ENCODE results near the gene ITIH5. TPM values are rescaled to one million over a fixed set of nuclear protein-coding genes. Genes with fewer than 3 reads are reported as not detected.
A peak's percentile ranks its signal among the peaks of the same experiment; 100 is the strongest.

The ITIH5 gene
- total and polyA plus RNA-seq, 2 donors from 2014 or later = 13.1 to 23.3 TPM

DNA sequence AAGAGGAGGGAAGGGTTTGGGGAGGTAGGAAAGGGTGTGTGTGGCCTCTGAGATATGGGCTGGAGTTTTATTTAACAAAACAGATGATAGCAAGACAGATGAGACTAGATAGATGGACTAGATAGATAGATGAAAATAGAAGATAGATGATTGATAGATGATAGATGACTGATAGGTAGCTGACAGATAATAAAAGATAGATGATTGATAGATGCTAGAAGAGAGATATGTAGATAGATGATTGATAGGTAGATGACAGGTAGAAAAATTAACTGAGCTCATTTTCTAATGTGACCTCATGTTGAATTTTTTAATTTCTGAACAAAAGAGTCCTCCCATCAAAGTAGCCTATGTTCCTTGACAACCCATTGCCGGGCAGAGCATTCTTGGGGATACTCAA, 139.3 kb downstream of the ITIH5 start:
- TF ChIP-seq CTCF (IDR thresholded peaks at IDR 0.05; ENCODE audit: borderline replicate concordance, extremely low read depth, insufficient read depth) = no peak
- DNase-seq (no peak), FAIRE-seq (no peak)
- no peaks in the 10 kb centered on the region for H3K36me3 ChIP-seq (ENCODE audit: control insufficient read depth in 2 of 3, insufficient read depth in 3 of 3, low read length in 3 of 3)
- no peaks in the 10 kb centered on the region for H3K9me3 ChIP-seq (ENCODE audit: control insufficient read depth in 2 of 3, insufficient read depth in 1 of 3, low read length in 3 of 3)
- H3K4me3 ChIP-seq (ENCODE audit: low read length in 3 of 3) = no peak overlapping the region
- no peaks in the 10 kb centered on the region for H3K4me1 ChIP-seq (ENCODE audit: control insufficient read depth in 2 of 3, insufficient read depth in 2 of 3, low read depth in 1 of 3, low read length in 3 of 3)
- intact Hi-C loops (cut with DNase I) = loop anchor here (5.0 kb wide), 1 partner anchor 160 kb away; no protein-coding TSS in a partner anchor
- H3K9ac ChIP-seq (ENCODE audit: low read length in 3 of 3) = no peak overlapping the region
- H3K27me3 ChIP-seq (ENCODE audit: control insufficient read depth, insufficient read depth, low read length) = peaks cover 7% of the 10 kb centered on the region
- no peak overlapping the region for H3K27ac ChIP-seq (ENCODE audit: low read depth in 2 of 2, low read length in 2 of 2)

DNA sequence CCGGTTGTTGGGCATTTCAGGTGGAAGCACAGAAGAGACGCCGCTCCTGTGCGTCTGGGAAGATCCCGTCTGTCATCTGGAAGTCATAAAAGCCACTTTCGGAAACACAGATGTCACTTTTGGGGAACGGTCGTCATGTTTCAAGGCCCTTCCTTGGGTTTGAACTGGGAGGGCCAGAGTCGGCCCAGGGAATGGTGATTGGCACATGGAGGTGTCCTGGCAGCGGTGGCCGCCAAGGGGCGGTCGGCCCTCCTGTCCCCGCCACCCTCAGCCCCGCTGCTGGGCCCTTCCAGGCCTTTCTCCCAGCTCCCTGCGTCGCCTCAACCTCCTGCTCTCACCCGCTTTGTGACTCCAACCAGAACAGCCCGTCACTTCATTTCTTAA, 140.8 kb downstream of the ITIH5 start:
- FAIRE-seq (no peak), DNase-seq (no peak)
- intact Hi-C loops (cut with DNase I) = loop anchor here (5.0 kb wide), 1 partner anchor 161 kb away; no protein-coding TSS in a partner anchor
- no peak for TF ChIP-seq CTCF (IDR thresholded peaks at IDR 0.05; ENCODE audit: borderline replicate concordance, extremely low read depth, insufficient read depth)
- H3K9ac ChIP-seq (ENCODE audit: low read length in 3 of 3) = no peak overlapping the region
- no peaks in the 10 kb centered on the region for H3K4me1 ChIP-seq (ENCODE audit: control insufficient read depth in 2 of 3, insufficient read depth in 2 of 3, low read depth in 1 of 3, low read length in 3 of 3)
- H3K9me3 ChIP-seq (ENCODE audit: control insufficient read depth in 2 of 3, insufficient read depth in 1 of 3, low read length in 3 of 3) = no peaks in the 10 kb centered on the region
- no peaks in the 10 kb centered on the region for H3K36me3 ChIP-seq (ENCODE audit: control insufficient read depth in 2 of 3, insufficient read depth in 3 of 3, low read length in 3 of 3)
- H3K27ac ChIP-seq (ENCODE audit: low read depth in 2 of 2, low read length in 2 of 2) = no peak overlapping the region
- no peak overlapping the region for H3K4me3 ChIP-seq (ENCODE audit: low read length in 3 of 3)
- peaks cover 11% of the 10 kb centered on the region for H3K27me3 ChIP-seq (ENCODE audit: control insufficient read depth, insufficient read depth, low read length)

GRCh38 chr10:7525314-7526016, 141.3 kb downstream of the ITIH5 start:
- DNase-seq (peak in 4 of 5 donors; percentile 66 to 89 (median 81)), FAIRE-seq (peak; percentile 97)
- no peaks in the 10 kb centered on the region for H3K36me3 ChIP-seq (ENCODE audit: control insufficient read depth in 2 of 3, insufficient read depth in 3 of 3, low read length in 3 of 3)
- H3K9ac ChIP-seq (ENCODE audit: low read length in 3 of 3) = no peak overlapping the region
- H3K27ac ChIP-seq (ENCODE audit: low read depth in 2 of 2, low read length in 2 of 2) = no peak overlapping the region
- H3K4me1 ChIP-seq (ENCODE audit: control insufficient read depth in 2 of 3, insufficient read depth in 2 of 3, low read depth in 1 of 3, low read length in 3 of 3) = no peaks in the 10 kb centered on the region
- H3K27me3 ChIP-seq (ENCODE audit: control insufficient read depth, insufficient read depth, low read length) = peaks cover 11% of the 10 kb centered on the region
- H3K4me3 ChIP-seq (ENCODE audit: low read length in 3 of 3) = no peak overlapping the region
- H3K9me3 ChIP-seq (ENCODE audit: control insufficient read depth in 2 of 3, insufficient read depth in 1 of 3, low read length in 3 of 3) = no peaks in the 10 kb centered on the region
- intact Hi-C loops (cut with DNase I) = loop anchor here (5.0 kb wide), 1 partner anchor 162 kb away; no protein-coding TSS in a partner anchor
- TF ChIP-seq CTCF (IDR thresholded peaks at IDR 0.05; ENCODE audit: borderline replicate concordance, extremely low read depth, insufficient read depth) = peak; percentile 88
